GM21423 (cell line): ENCODE data around the gene PCGF1.
A peak's percentile ranks its signal among the peaks of the same experiment; 100 is the strongest.

Experiments
- ATAC-seq: cut with Tn5 transposase; IDR thresholded peaks from one replicate; pipeline ENCODE4 v1.9.1; 2021; ENCODE audit warnings: mild to moderate bottlenecking, moderate library complexity; ENCODE audit not compliant: unreplicated experiment

Gene PCGF1

DNA sequence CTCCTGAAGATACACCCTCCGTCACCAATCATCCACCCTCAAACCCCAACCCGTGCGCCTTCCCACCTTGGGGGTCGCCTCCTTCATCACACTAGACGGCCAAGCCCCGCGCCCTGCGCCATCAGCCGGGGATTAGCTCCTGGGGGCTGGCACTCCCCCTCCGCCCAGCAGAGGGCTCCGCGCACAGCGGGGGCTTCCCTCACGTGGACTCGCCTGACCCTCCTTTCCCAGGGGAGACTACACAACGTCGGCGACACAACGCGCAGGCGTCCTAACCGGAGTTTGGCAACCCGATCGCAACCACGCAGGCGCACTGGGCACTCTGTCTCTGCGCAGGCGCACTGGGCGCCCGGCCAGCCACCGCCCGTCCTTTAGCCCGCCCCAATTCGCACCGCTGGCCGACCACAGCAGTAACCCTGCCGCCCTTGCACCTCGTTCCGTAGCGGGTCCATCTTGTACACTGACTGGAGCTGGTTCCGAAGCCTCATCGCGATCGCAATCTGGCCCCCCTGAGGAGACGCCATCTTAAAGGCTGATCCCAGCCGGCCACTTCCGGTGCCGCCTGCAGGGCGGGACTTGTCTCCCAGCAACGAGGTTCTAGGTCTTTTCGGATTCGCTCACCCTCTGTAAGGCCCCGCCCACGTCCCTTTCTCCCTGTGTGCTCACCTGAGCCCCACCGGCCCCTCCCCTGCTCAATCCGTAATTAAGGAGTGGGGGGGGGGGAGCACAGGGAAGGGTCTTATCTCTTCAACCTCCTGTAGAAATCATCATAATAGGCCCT lies at the start of gene PCGF1:
TSS of gene PCGF1 (minus strand) at position 551 of the 781 bp plus-strand sequence. CDS start at position 524, 27 bp downstream.
- peak; percentile 85 for ATAC-seq

DNA sequence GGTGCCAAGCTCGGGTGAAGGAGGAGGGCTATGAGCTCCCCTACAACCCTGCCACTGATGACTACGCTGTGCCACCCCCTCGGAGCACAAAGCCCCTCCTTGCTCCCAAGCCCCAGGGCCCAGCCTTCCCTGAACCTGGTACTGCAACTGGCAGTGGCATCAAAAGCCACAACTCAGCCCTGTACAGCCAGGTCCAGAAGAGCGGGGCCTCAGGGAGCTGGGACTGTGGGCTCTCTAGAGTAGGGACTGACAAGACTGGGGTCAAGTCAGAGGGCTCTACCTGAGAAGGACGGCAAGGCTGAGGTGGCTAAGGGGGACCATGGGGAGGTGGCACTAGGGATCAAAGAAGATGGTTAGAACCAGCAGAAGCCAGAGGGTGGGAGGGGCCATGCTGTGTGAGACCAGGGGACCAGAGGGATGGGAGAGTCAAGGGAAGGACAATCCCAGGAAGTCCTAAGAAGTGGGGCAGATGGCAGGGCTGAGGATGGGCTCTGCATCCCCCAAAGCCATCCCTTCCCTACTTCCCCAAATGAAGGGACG lies 49.4 kb upstream of the PCGF1 start:
- no peak for ATAC-seq

DNA sequence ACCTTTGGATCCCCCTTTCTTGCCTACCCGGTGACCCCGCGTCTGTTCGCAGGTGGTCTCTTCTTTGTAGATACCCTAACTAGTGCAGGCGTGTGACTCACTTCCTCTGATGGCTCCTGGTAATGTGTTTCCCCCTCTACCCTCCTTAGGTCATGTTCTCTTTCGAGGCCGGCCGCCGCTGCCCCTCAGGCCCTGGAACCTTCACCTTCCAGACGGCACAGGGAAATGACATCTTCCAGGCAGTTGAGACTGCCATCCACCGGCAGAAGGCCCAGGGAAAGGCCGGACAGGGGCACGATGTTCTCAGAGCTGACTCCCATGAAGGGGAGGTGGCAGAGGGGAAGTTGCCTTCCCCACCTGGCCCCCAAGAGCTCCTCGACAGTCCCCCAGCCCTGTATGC lies 48.7 kb upstream of the PCGF1 start:
- ATAC-seq, result no peak

DNA sequence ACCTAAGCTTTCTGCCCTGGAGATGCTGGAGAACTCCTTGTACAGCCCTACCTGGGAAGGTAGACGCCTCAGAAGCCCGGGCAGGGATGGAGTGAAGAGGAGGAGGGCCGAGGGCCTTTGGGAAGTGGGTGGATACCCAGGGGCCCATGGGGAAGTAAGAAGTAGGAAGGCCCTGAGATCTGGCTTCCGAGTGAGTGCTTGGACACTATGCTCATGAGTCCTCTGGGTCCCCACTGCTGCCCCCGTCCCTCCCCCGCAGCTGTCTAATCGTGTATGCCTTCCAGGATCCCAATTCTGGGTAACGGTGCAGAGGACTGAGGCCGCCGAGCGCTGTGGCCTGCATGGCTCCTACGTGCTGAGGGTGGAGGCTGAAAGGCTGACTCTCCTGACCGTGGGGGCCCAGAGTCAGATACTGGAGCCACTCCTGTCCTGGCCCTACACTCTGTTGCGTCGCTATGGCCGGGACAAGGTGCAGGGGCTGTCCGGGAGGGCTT lies 48.2 kb upstream of the PCGF1 start:
- ATAC-seq, result no peak

DNA sequence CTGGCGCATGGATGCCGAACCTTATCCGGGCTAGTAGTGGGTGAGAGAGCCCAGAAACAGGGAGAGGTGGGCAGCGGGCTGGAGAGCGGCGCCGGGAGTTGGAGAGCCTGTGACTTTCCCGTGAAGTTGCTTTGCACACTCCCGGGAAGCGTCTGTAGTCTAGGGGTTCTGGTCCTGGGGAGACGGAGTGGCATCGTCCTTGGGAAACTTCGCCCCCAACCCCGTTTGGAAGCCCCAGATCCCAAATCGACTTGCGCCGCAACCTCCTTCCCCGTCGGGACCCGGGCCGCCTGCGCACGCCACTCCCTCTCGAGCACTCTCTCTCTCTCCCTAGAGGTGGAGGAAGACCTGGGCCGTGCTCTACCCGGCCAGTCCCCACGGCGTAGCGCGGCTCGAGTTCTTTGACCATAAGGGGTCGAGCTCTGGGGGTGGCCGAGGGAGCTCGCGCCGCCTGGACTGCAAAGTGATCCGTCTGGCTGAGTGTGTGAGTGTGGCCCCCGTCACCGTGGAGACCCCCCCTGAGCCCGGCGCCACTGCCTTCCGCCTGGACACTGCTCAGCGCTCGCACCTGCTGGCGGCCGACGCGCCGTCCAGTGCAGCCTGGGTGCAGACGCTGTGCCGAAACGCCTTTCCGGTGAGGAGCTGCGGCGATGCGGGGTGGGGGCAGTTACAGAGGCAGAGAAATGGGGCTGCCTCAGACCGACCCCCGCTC lies 47.5 kb upstream of the PCGF1 start:
- ATAC-seq, result peak; percentile 38

DNA sequence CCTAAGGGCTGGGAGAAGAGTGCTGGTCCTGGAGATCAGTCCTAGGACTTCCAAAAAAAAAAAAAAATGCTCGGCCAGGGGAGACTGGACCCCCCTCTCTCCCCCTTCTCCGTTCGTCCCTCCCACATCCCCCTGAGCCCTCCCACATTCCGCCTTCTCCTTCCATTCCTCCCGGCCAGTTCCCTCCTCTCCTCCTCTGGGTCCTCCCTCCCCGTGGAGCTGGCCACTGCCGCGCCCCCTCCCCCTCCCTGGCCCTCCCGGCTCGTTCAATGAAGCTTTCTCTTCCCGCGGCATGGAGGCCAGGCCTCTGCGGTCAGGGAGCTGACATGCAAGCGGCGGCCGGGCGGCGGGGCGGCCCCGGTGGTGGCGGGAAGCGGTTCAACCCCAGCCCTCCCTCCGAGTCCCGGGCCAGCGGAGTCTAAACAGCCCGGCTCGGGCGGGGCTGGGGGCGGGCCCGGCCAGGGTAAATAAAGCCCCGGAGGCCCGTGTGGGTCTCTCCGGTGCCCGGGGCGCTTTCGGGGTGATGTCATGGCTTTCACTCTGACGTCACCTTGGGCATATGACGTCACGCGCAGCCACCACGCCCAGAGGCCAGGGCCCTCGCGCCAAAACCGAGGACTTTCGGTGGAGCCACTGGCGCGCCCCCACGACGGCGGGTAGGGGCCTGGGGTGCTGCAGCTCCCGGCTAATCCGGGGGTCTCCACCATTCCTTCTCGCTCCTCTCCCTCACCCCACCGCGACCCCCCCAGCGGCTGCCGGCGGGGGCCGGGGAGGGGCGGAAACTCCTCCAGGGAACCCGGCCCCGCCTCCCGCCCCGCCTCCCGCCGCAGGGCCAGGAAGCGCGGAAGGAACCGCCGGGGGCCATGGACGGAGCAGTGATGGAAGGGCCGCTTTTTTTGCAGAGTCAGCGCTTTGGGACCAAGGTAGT lies 46.7 kb upstream of the PCGF1 start, which contains the start of the genes DOK1 and LOXL3:
TSS of gene DOK1 (plus strand) at position 829 of the 928 bp plus-strand sequence. CDS start at position 864, 35 bp downstream.
TSS of gene LOXL3 (minus strand) at position 51 of the 928 bp plus-strand sequence. CDS start 1,308 bp downstream, outside the sequence.
- ATAC-seq, result peak; percentile 52

DNA sequence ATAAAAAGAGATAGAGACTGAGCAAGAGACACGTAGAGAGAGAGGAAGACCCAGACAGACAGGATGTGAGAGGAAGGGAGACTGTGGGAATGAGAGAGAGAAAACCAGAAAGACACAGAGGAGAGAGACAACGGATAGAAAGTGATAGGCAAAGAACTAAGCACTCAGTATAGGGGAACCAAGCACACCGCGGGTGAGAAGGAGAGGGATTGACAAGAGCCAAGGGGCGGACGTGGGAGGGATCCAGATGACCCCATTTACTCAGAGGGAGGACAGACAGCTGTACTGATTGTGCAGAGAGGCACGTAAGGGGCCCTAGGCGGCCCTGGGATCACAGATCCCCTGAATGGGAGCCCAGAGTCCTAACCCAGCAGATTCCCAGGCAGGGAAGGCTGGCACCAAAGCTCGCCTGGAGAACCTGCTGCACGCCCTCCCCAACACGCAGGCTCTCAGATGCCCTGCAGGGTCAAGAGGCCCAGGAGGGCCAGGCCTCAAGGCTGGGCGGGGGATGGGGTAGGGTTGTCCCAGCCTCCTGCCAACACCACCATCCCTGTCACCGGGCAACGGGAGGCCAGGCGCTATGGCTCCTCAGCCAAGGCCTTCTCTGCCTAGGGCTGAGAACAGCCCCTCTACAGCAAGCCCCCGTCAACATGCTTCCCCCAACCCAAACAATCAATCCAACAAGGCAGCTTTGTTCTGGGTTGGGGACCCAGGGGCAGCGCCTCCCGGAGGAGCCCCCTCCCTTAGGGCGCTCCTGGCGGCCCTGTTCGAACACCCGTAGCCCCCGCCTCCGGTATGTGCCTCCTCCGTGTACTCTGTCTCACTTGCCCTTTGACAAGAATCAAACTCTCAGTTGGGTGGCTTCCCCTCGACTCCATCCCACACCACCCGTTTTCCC lies 45.7 kb upstream of the PCGF1 start:
- ATAC-seq, result no peak

DNA sequence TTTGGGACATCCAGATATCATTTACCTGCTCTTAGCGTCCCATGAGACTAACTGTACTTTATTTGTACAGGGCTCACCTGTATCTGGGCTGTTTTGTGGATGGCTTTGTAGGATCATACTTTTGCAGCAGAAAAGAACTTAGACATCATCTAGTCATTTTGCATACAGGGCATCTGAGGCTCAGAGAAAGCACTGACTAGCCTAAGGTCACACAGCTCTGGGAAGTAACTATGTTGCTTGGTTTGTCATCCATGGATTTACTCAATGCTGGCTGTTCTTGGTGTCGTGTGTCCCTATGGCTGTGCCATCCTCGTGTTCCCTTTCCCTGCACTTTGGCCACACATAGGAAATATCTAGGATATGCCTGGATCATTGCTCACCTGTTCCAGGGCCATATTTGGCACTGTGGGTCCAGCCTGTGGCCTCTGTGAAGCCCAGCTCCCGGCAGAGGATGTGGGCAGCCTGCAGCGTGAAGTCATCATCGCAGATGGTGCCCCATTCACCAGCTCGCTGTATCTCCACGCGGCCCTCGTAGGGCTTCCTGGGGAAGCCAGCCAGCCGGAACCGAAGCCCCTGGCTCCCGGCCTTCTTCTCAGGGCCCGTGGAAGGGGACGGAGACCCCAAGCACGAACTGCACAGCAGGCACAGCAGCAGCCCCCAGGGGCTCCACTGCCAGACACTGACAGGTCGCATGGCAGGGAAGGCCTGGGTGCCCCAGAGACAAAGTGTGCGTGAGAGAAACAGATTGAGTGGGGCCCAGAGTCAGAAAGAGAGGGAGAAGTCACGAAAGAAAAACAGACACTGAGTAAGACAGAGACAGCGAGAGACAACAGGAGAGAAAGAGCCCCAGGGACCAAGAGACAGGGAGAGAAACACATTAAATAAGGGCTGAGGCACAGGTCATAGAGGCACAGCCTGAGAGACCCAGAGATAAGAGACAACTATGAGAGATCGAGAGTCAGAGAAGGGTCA lies 44.7 kb upstream of the PCGF1 start:
- ATAC-seq, result no peak

DNA sequence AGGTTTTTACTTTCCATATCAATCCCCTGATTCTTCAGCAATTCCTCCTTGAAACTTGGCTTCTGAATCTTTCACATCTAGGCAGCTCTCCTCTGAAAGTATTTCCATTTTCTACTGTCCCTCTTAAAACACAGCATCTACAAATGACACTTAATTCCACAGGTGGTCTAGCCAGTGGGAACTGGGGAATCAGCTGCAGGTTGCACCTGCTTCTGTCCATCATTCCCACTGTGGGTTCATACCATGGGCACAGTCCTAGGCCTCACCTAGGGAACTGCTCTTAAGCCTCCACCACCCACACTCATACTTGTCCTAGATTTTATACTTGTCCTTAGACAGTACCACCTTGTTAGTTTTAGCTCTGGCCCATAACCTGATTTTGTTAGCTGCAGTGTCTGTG lies 44.0 kb upstream of the PCGF1 start:
- ATAC-seq, result no peak

DNA sequence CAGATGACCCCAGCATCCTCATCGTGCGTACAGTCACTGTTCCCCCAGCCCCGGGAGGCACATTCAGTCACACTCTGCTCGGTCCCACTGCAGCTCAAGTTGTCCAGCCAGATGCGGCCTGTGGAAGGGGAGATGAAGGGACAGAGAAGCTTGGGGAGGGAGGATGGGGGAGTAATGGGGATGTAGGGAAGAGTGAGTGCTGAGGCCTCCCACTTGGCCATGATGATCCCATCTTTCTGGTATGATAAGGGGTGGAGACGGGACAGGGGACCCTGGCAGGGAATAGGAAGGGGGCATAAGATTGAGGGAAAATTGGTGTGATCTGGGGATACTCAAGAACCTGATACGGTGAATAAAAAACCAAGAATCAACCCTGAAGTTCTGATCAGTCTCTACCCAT lies 42.7 kb upstream of the PCGF1 start:
- no peak for ATAC-seq

DNA sequence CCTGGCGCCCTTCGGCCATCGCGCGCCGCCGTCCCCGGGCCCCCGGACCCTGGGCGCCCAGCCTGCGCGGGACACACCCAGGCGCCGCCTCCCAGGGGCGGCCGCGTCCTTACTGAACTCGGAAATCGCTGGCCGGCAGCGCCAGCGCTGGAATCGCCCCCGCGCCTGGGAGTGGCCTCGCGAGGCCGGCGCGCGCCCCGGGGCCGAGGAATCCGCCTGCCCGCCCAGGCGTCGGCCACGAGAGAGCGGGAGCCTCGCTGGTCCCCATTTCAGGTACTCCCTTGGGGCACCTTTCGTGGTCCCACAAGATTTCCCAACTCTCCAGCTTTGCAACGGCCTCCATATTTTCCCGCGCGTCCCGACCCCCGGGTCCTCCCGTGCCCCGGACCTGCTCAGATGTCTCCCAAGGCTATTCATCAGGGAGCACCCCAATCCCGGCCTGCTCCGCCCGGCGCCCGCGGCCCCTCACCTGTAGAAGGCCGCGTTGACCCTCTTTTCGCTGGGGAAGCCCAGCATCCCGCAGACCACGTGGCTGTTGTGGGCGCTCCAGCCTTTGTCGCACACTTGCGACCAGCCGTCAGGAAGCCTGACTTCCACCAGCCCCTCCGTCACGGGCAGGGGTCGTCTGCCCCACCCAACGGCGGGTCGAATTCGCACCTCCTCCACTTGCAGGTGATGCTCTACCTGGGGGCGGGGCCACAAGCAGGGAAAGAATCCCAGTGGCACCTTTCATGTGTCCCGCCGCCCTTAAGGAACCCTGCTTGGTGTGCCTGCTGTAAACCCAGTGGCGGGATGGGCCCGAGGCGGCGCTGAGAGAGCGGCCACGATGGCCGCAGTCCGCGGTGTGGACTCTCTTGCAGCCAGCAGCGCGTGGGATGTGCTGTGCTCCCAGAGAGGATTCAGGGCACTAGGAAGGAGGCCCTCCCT lies 41.7 kb upstream of the PCGF1 start:
- no peak for ATAC-seq

DNA sequence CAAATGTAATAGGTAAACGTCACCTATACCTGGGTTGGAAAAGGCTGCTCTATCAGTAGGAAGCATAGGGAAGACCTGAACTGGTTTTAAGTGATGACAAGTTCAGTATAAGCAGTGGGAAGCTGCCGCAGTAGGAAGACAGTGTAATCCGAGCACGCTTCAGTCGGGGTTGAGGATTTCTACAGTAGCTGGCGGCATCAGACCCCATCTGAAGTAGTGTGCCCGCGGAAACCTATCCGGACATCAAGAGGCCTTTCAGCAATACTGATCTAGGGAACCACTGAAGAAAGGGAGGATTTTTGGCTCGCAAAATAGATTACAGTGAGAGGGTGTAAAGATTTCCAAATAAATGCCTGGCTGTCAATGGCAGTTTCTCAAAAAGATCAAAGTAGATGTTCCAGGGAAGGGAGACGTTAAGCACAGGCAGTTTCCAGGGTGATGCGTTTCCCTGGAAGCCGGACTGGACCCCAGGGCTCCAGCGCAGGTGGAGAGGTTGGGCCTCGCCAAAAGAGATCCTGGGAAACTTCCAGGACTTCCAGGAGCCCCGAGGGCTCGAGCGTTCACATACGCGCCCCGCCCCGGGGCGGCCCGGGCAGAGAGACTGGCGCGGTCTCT lies 40.9 kb upstream of the PCGF1 start:
- no peak for ATAC-seq

DNA sequence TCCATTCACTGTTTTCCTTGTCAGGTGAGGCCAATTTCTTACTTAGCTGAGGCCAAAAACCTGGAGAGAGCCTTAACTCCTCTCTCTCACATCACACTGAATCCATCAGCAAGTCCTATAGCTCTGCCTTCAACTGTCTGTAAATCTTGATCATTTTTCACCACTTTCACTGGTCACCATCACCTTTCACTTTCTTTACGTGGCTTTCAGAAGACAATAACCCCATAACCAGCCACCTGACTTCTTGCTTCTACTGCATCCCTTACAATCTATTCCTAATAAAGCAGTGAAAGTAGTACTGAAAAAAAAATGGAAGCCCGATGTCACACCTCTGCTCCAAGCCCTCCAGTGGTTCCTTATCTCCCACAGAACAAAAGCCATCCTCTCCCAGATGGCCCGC lies 38.5 kb upstream of the PCGF1 start:
- no peak for ATAC-seq

DNA sequence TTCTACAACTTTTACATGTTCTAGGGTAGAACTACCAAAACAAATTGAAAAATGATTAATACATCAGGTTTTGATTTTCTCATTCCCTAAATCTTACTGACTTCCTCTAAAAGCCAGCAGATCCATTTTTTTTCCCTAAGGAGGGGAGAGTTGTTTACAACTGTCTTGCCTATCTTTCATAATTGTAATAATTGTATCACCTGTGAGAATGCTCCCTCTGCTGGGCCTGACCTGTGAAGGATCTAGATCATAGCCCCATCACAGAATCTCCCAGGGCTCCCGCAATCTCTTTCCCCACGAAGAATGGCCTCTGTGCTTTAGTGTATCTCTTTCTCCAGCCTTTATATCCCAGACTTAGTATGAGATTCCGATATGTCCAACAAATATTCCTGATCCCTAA lies 37.1 kb upstream of the PCGF1 start:
- no peak for ATAC-seq

DNA sequence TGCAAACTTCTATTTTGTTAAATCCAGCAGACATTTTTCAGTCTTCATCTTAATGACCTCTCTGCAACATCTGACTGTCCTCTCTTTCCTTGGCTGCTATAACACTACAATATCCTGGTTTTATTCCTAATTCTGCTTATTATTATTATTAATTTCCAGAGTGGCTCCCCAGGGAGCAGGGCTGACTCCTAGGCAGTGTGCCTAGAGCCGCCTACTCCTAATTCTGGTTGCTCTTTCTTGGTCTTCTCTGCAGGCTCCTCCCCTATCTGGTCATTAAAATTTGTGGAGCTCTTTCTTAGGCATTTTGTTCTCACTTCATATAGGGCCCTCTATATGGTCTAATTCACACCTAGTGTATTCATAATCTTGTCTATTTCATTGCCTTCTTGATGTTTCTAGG lies 35.5 kb upstream of the PCGF1 start:
- no peak for ATAC-seq

DNA sequence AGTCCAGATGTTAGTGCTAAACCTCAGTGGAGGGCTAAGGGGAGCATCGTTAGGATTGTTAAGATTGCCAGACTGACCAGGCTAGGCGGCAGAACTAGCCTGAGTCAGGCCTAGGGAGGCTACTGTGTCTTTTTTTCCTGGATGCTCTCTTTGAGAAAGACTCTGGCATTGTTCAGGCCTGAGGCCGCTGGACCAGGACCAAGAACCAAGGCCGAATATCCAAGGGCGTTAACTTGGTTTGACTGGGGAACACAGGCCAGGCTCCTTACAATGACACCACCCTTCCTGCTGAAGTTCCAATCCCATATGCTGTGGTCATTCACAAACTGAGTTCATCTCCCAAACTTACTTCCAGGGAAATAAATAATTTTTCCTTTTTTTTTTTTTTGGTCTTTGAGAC lies 32.8 kb upstream of the PCGF1 start:
- ATAC-seq, result no peak

DNA sequence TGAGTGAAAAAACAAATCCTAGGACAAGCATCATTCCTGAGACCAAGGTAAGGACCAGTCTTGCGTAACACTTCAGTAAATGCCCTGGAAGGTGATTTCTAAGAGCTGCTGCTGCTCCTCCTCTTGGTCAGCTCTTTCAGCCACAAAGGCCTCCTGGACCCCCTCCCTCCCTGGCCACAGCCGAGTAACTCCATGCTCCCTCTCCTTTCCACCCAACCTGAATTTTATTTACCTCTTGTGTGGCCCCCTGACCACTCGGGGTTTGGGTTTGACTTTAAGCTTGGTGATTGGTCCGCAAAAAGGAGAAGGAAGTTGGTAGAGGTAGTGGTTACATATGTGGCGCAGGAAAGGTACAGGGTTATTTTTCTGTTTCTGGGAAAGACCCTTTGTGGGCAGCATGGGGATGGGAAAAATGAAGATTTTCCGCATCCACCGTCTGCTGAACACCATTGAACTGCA lies 31.4 kb upstream of the PCGF1 start:
- ATAC-seq, result no peak
